DMS153 (cell line): Measurements from ENCODE around the gene EPHB2.
"Not testable (repeated sequence)": the region's sequence is repeated elsewhere in the genome, so short reads cannot be mapped to it uniquely, and the experiment has no call there.

Experiments
- DNase-seq: peaks from one replicate; lab custom pipeline; 2025; lab: John Stamatoyannopoulos, UW

EPHB2 gene

DNA sequence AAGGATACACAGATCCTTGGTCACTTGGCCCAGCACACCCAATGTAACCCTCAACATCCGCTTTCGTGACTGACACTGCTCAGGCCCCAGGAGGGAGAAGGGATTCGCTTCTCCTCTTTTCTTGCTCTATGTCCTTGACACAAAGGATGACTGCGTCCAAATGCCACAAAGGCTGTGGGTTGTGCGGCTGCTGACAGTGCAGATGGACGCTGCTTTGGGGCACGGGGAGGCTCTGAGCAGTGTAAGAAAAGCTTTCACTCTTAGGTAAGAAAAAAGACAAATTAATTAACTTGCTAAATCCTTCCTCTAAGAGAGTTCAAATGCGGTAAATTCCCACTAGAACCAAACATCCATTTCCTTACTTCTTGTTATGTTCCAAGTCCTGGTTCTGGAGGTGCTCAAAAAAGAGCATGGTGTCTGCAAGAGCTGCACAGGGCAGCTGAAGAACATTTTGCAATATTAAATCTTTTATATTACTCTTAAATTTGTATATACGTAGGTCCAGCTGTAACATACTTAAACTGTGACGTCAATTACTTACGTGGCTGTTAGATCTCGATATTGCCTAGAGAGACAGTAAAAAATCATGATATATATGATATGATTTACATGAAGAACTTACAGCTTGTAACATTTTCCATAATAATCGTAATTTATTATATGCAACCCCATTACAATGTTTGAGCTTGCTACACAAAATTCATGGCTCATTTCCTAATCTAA lies 19.4 kb upstream of the EPHB2 start:
- no peak for DNase-seq

DNA sequence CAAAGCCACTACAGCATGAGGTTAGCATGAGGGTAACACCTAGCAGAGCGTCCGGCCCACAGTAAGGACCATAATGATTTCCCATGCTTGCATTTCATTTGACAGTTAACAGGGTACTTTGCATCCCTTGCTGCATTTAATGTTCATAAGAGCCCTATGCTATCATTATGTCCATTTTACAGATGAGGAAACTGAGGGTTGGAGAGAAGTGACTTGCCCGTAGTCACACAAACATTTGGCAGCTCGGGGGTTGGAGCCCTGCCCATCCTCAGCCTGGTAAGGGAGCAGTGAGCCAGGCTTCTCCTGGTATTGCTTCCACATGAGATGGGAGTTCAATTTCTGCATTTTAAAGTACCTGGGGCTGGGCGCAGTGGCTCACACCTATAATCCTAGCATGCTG lies 16.5 kb upstream of the EPHB2 start:
- no peak for DNase-seq

DNA sequence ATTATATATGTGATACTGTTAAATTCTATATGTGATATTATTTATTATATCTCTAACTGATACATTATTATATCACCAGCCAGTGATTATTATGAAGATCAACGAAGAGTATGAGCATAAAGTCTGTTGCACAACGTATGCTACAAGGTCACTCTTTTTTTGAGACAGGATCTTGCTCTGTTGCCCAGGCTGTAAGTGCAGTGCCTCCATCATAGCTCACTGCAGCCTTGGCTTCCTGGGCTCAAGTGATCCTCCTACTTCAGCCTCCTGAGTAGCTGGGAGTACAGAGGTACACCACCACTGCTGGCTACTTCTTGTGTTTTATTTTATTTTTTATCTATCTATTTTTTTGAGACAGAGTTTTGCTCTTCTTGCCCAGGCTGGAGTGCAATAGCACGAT lies 14.0 kb upstream of the EPHB2 start:
- no peak for DNase-seq

DNA sequence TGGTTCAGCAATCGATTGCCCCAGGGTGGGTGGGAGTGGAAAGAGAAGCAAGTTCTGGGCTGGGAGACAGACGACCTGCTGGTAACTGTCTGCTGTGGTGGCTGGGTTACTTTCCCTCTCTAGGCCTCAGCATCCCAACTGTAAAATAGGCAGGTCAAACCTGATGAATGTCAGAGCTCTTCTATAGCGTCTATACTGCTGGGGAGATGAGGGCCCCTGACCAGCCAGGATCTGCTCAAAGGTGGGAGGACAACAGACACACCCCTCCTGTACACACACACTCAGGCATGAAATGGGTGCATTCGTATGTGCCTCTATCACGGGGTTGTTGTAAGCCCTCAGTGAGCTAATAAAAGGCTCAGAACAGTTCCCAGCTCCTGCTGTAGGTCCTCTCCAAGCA lies 12.7 kb upstream of the EPHB2 start:
- DNase-seq: no peak

DNA sequence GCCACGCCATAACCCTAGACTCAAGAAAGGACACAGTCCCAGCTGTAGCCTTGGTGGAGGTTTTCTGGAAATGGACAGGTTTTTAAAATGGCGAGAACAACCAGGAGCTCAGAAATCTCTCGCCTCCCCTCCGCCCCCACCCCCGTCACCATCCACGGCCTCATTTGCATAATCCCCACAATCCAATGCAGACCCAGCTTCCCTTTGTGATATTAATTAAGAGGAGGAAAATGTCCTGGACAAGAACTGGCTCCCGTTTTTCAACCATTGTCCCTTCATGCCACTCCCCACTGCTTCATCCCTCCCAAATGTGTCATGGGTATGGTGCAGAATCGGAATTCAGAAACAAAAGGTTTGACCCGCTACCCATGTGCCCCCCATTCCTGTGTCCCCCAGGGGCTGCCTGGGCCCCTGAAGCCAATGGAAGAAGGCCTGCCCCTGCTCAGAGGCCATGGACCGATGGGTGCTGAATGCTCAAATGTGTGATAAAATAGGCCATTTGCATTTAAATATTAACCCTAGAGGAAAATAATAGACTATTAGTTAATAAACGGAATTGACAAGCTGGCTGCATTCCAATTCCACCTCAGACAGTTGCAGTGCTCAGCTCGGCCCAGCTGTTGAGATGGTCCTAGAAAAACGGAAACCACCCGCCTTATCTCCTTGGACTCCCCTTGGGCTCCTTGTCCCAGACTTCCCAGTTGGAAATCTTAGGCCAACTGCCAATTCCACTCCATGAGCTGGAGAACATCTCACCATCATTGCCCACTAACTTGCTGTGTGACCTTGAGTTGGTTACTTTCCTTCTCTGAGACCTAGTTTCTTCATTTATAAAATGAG lies 10.7 kb upstream of the EPHB2 start:
- DNase-seq: no peak

DNA sequence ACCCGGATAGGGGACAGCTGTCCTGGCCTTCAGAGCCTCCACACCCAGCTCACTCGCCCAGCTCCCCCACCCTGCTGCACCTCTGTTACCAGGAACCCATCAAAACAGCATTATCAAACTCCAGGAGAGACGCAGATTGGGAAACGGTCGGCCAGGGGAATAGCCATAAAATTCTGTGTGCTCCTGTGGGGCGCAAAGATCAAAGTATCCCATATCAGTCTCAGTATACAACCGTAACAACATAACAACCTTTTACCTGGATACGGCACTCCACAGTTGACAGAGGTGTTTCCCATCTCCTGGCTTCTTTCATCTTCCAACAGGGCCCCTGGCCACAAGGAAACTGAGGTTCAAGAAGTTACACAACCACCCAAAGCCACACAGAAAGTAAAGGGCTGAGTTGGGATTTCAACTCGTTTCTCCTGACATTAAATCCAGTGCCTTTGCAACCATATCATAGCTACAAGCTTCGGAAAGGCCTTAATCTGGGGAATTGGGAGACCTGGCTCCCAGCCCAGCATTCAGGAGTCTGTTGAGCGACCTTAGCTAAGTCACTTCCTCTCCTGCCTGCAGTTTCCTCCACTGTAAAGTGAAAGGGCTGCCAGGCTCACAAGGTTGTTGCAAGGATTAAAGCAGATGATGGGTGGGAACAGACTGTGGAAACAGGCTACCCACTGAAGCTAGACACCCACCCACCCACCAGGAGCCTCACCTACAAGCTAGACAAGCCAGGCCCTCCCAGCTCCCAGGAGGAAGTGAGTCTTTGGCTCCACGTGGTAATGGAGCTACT lies 8.1 kb upstream of the EPHB2 start:
- DNase-seq: no peak

DNA sequence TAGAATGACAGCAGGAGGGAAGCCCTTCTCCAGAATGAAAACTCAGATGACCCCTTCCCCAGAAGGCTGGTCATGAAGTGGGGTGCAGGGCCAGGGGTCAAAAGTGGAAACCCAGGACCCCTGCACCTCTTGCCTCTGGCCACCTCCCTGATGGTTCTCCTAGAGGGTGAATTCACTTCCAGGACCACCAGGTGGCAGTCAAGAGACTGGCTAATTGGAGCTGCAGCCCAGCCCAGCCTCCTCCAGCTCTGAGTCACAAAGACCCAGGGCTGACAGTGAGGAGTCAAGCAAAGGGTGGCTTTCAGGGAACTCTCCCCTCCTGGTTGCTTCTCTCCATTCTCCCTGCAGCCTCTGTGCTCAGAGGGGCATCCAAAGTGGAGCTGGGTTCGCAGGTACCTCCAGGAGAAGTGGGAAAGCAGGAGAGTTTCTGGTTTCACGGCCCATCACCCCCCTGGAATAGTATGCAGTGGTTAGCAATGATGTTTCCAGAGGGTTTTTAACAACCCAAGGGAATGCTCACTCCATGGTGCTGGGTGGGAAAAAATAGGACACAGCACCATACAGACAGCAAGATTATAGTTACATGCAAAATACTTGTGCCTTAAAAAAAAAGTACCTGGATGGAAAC lies 6.1 kb upstream of the EPHB2 start:
- DNase-seq: peak; percentile 51

DNA sequence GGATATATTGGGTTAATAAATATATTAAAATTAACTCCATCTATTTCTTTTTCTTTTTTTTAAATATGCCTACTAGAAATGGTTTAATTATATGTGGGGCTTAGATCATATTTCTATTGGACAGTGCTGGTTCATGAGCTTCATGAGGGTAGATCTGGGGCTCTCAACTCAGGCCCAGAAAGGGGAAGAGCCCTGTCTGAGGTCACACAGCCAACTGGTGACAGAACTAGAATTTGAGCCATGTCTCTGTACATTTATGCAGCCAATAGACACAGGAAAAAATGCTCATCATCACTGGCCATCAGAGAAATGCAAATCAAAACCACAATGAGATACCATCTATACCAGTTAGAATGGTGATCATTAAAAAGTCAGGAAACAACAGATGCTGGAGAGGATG lies 5.1 kb upstream of the EPHB2 start:
- DNase-seq: no peak

DNA sequence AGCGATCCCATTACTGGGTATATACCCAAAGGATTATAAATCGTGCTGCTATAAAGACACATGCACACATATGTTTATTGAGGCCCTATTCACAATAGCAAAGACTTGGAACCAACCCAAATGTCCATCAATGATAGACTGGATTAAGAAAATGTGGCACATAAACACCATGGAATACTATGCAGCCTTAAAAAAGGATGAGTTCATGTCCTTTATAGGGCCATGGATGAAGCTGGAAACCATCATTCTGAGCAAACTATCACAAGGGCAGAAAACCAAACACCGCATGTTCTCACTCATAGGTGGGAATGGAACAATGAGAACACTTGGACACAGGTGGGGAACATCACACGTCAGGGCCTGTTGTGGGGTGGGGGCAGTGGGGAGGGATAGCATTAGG lies 4.5 kb upstream of the EPHB2 start:
- DNase-seq: not testable (repeated sequence)

DNA sequence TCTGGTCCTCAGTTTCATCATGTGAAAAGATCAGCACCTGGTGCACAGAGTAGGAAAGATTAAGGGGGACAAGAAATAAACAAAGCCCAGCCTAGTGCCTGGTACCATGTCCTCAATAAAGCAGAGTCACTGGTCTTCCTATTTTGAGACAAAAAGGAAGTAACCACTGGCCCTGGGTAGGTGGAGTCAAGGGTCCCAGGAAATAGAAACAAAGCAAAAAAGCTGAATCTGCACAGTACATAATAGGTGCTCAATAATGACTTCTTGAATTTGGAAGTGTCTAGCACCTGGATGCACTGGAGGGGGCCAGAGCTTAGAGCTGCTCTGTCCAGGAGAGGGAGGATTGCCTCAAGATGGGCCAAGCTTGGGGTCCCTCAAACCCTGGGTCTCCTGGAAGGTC lies 1.9 kb upstream of the EPHB2 start:
- no peak for DNase-seq

DNA sequence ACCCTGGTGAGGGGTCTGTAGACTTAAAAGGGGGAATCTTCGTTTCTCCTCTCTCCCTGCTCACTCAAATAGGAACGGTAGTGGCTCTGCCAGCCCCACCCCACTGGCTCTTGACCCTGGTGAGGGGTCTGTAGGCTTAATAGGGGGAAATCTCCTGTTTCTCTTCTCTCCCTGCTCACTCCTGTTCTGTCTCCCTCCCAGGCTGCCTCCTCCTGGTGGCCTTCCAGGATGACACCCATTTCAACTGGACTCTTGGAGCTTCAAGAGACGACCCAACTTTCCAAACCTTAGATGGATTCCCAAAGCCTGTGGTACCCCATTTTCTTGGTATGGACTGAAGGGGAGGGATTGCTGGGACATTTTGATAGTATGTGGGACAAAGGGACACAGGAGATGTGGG lies 1.4 kb upstream of the EPHB2 start:
- DNase-seq: no peak

DNA sequence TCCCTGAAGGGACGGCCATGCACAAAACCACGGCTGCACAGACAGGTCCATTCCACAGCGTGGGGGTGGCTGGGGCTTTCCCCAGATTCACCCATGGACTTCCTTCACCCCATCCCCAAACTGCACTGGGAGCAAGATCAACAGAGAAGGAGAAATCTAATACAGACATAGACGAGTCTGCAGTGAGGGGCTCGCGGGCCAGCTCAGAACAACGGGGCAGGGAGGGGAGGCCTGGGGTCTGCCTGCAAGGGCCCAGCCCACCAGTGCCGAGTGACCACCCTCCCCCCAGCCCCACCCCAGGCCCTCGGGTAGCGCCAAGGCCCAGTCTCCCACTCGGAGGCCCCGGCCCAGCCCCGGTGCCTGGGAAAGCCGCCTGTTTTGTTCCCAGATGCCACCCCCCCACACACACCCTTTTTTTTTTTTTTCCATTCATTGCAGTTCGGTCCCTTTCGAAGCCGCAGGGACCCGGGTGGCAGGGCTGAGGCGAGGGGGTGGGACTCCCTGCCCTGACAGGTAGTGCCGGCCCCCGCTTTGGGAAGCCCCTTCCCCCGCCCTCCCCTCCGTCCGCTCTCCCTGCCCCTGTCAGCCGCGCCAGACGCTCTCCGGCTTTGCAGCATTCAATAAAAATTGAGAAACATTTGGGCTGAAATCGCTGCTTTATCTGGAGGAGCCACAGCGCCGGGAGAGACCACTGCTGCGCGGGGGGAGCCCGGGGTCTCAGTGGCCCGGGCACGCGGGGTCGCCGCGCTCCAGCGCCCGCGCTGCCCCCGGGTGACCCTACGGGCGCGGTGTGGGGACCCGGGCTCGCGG lies 543 bp upstream of the EPHB2 start:
- DNase-seq: no peak

DNA sequence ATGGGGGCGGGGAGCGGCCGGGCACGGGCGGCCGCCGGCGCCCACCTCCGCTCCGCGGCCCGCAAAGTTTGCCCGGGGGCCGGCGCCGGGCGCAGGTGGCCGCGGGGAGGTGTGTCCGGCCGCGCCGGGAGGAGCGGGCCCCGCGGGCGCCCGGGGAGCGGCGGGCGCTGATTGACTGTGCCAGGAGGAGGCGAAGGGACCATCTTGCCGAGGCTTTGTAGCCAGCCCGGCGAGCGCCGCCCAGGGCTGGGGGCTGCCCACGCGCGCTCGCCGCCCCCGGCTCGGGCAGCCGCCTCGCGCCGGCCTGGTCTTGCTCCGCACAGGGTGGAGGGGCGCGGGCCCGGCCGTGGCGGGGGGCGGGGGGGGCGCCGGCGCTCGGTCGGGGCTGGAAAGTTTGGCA lies 432 bp downstream of the EPHB2 start:
- no peak for DNase-seq

DNA sequence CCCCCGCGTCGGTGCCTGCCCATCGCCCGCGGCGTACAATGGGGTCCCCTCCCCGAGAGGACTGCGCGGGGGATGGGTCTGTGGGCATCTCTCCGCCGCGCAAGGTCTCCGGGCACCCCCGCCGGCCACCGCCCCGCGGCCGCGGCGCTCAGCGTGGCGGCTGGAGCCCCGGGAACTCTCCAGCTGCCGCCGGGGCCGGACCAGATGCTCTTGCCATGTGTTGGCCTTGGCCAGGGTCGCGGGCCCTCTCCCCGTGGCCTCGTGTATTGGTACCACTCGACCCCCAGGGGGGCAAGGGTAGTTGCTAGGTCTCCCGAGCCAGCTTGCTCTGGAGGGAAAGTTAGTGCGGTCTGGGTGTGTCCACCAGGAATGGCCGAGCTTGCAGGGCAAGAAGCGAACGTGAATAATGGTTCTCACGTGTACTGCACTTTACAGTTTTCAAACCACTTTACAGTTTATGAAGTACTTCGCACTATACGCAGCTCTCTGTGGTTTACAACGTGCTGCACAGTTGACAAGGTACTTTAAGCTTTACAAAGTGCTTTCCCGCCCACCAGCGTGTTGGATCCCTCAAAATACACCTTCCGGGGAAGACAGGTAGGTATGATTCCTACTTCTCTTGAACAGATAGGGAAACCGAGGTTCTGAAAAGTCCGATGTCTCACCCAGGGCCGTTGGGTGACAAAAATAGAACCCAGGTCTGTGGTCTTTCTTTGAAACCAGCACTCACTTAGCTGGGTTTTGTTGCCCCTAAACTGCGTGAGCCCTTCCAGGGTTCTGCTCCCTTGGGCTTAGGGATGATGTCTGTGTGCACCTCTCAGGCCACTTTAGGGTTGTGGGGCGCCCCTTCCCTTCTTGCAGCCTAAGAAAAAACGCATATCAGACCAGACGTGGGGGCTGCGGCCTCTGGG lies 1.2 kb downstream of the EPHB2 start:
- no peak for DNase-seq

DNA sequence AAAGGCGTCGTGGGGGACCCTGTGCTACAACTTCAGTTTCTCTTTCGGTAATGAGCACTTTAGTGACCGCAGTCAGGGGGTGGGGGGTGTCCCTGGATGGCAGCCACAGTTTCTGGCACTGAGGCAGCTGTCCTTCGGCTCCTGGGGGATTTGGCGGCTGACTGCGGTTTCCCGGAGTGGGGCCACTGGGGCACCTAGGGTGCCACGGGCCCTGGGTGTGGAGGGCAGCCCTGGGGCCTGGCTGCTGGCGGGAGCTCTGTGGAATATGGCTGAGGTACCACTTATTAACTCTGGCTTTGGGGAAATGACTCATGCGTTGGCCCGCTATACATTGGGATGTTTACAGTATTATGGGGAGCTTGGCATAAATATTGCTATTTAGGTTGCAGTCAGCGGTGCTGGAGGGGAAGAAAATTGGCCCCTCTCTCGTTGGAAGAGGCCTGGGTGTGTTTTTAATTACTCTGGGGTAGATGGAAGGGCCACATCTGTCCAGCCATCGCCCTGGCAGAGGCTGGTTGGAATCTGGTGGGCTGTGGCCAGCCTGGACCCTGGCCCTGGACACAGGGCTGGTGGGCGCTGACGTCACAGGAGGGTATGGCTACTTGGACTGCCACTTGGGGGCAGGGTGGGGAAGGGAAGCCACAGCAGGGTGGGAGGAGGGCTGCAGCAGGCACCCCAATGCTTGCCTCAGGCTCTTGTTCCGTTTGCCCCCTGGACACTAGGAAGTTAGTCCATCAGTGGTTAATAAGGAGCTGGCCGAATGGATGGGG lies 2.0 kb downstream of the EPHB2 start:
- DNase-seq: no peak

DNA sequence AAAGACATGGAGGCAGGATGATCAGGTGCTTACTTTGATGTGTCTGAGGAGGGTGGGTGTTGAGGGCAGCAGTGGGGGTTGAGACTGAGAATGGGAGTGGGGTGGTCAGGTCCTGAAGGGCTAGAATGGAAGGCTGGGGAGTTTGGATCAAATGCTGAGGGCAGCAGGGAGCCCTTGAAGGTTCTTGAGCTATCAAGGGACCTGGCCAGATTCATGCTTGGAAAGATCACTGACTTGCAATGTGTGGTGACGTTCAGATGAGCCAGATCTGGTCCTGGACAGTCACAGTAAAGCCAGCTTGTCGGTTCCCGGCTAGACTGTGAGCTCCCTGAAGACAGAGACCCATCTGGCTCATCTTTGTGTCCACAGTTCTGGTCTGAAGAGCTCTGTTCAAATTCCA lies 3.8 kb downstream of the EPHB2 start:
- no peak for DNase-seq

DNA sequence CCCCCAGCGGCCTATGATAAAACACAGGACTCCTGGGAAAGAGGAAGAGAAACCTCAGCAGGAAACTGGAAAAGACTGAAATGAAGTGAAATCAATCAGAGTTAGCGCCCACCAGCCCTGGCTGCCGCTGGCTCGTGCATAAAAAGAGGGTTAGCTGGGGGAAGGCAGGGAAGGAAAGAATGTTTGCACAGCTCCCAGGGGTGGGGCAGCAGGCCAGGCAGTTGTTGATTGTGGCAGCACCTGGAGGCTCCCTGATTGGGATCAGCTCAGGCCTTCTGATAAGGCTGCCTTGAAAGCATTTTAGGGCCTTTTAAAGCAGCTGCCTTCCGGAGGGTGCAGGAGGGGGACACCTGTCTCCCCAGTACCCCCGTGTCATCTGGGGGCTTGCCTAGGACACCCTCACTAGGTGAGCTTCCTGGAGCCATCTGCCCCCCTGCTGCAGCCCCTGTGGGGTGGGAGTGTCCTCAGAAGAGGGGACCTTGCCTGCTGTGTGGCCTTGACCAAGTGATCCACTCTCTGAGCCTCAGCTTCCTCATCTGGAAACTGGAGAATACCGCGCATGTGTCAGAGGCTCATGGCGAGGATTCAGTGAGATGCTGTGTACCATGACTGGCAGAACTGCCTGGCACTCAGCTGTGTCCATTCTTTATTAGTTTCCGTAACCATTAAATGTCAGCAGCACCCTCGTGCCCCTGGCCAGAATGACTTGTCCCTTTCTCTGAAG lies 6.6 kb downstream of the EPHB2 start:
- DNase-seq: peak; percentile 50

DNA sequence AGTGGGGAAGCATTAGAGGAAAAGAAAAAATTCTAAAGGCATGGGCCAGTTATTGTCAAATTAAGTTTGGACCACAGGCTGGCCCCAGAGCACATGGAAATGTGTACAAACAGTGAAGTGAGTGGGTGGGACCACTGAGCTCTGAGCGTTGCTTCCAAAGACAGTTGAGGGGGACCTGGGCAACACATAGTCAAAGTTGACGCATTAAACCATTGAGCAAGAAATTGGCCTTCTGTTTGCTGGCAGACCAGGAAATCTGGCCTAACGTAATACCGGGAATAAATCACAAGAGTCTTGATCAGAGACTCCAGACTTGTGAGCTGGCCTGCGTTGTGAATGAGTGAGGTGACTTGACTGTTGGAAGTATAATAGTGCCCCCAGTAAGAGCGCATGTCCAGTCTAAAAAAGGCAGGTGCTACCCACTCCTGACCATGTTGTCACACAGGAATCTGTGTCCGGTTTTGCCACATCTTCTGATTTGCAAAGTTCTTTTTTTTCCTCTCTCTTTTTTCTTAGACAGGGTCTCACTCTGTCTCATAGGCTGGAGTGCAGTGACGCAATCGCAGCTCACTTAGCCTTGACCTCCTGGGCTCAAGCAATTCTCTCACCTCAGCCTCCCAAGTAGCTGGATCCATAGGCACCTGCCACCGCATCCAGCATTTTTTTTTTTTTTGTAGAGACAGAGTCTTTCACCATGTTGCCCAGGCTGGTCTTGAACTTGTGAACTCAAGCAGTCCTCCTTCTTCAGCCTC lies 10.7 kb downstream of the EPHB2 start:
- no peak for DNase-seq
